ENCODE data around the gene MEIS2.

- TF ChIP-seq POLR2A (IDR thresholded peaks at IDR 0.05) (no peak), CTCF (IDR thresholded peaks at IDR 0.05) (no peak)
Observed at GRCh38 chr15:36966708-36967107, 133.6 kb downstream of the MEIS2 start.

Data from suprapubic skin (tissue), 3 donors.